ENCODE measurements around the gene WFDC1. TPM values are rescaled to one million over a fixed set of nuclear protein-coding genes. Genes with fewer than 3 reads are reported as not detected.

Gene WFDC1
- total RNA-seq, 1 donor from 2014 or later = 0.24 TPM

DNA sequence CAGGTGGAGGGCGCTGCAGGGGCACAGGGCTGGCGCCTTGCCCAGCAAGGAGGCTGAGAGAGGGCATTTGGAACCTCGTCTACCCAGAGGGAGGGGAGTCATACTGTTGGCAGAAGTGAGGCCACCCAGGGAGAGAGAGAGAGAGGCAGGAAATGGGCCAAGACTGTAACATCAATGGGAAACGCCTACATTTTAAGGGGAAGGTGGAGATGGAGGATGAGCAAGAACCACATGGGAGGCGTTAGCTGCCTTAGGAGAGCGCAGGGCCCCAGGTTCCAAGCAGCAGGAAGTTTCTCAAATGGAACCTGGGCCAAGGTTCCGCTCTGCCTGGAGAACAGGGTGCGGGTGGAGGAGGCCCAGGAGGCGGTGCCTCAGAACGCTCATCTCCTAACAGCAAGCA lies 2.7 kb upstream of the WFDC1 start:
- Mint-ChIP-seq H3K36me3 (ENCODE audit: unreplicated experiment) (no peaks in the 10 kb centered on the region), H3K27me3 (ENCODE audit: unreplicated experiment) (peaks cover 55% of the 10 kb centered on the region), H3K4me1 (ENCODE audit: unreplicated experiment) (peaks cover 32% of the 10 kb centered on the region), H3K9me3 (ENCODE audit: unreplicated experiment) (peaks cover 5% of the 10 kb centered on the region), H3K4me3 (ENCODE audit: unreplicated experiment) (no peak overlapping the region), H3K27ac (ENCODE audit: unreplicated experiment) (no peak overlapping the region)
- DNase-seq (ENCODE audit: extremely low spot score, unreplicated experiment) = no peak
- TF ChIP-seq, protein P1, sequence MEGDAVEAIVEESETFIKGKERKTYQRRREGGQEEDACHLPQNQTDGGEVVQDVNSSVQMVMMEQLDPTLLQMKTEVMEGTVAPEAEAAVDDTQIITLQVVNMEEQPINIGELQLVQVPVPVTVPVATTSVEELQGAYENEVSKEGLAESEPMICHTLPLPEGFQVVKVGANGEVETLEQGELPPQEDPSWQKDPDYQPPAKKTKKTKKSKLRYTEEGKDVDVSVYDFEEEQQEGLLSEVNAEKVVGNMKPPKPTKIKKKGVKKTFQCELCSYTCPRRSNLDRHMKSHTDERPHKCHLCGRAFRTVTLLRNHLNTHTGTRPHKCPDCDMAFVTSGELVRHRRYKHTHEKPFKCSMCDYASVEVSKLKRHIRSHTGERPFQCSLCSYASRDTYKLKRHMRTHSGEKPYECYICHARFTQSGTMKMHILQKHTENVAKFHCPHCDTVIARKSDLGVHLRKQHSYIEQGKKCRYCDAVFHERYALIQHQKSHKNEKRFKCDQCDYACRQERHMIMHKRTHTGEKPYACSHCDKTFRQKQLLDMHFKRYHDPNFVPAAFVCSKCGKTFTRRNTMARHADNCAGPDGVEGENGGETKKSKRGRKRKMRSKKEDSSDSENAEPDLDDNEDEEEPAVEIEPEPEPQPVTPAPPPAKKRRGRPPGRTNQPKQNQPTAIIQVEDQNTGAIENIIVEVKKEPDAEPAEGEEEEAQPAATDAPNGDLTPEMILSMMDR (IDR thresholded peaks at IDR 0.05) = no peak

DNA sequence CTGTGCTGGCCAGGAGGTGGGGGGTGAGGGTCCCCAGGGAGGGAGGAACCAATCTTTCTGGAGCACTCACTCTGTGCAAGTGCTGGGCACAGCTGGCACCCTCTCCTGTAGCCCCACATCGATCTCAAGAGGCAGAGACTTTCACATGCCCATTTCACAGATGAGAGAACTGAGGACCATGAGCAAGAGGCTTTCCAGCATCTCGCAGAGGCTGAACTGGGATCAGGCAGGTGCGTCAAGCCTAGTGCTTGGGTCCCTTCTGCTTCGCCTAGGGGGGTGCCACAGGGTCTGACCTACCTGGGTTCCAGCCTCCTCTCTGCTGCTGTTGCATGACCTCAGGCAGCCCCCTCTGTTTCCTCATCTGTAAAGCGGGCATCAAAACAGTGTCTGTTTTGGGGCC lies 1.3 kb upstream of the WFDC1 start:
- Mint-ChIP-seq H3K9me3 (ENCODE audit: unreplicated experiment) (peaks cover 1% of the 10 kb centered on the region), H3K27me3 (ENCODE audit: unreplicated experiment) (peaks cover 49% of the 10 kb centered on the region), H3K4me1 (ENCODE audit: unreplicated experiment) (peaks cover 29% of the 10 kb centered on the region), H3K36me3 (ENCODE audit: unreplicated experiment) (no peaks in the 10 kb centered on the region), H3K27ac (ENCODE audit: unreplicated experiment) (no peak overlapping the region), H3K4me3 (ENCODE audit: unreplicated experiment) (no peak overlapping the region)
- no peak for DNase-seq (ENCODE audit: extremely low spot score, unreplicated experiment)
- TF ChIP-seq, protein P1 (IDR thresholded peaks at IDR 0.05) = no peak

DNA sequence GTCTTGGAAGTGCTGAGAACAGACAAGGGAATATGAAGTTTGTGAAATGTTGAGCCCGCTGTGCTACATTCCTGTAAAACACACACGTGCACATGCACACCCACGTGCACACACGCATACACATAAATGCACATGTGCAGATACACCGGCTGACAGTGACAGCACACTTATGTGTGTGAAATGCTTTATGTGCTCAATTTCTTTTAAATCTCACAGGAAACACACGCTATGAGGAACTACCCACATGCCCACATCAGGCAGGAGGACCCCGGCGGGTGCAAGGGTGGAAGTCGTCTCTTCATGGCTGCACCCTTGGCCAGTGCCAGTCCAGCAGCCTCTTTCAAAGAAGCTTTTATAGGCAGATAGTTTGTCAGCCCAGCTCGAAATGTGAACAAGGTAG lies 561 bp upstream of the WFDC1 start:
- H3K27ac Mint-ChIP-seq (ENCODE audit: unreplicated experiment) = no peak overlapping the region
- no peaks in the 10 kb centered on the region for H3K9me3 Mint-ChIP-seq (ENCODE audit: unreplicated experiment)
- peaks cover 29% of the 10 kb centered on the region for H3K4me1 Mint-ChIP-seq (ENCODE audit: unreplicated experiment)
- no peak overlapping the region for H3K4me3 Mint-ChIP-seq (ENCODE audit: unreplicated experiment)
- no peak for DNase-seq (ENCODE audit: extremely low spot score, unreplicated experiment)
- TF ChIP-seq, protein P1 (IDR thresholded peaks at IDR 0.05) = no peak
- peaks cover 48% of the 10 kb centered on the region for H3K27me3 Mint-ChIP-seq (ENCODE audit: unreplicated experiment)
- H3K36me3 Mint-ChIP-seq (ENCODE audit: unreplicated experiment) = no peaks in the 10 kb centered on the region

DNA sequence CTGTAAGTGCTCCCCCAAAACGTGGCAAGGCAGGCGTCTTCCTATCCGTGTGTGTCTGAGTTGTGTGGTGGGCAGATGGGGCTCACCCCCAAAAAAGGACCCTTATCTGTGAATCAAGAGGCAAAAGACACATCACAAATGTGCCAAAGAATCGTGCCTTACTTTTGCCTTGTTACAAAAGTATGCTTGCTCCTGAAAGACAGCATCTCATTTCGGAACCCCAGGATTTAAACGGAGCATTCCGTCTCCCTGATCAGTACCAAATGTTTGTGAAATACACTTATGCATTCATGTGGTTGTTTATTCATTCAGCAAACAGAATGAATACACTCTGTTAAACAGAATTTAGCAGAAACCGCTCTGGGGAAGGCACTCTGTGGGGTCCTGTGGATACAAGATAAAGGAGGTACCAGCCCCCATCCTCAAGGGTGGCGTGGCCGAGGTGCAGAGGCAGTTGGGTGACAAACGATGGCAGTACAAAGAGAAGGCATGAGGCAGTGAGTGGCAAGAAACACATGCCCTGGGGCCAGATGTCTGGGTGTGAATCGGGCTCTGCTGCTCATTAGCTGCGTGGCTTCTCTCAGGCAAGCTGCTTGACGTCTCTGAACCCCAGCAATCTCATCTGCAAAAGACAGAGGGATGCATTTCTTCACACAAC lies 654 bp downstream of the WFDC1 start:
- H3K4me3 Mint-ChIP-seq (ENCODE audit: unreplicated experiment) = peak overlapping the region; percentile 14
- H3K27me3 Mint-ChIP-seq (ENCODE audit: unreplicated experiment) = peaks cover 43% of the 10 kb centered on the region
- no peaks in the 10 kb centered on the region for H3K9me3 Mint-ChIP-seq (ENCODE audit: unreplicated experiment)
- peak overlapping the region; percentile 13 for H3K27ac Mint-ChIP-seq (ENCODE audit: unreplicated experiment)
- H3K36me3 Mint-ChIP-seq (ENCODE audit: unreplicated experiment) = no peaks in the 10 kb centered on the region
- no peak for DNase-seq (ENCODE audit: extremely low spot score, unreplicated experiment)
- TF ChIP-seq, protein P1 (IDR thresholded peaks at IDR 0.05) = no peak
- H3K4me1 Mint-ChIP-seq (ENCODE audit: unreplicated experiment) = peaks cover 33% of the 10 kb centered on the region

DNA sequence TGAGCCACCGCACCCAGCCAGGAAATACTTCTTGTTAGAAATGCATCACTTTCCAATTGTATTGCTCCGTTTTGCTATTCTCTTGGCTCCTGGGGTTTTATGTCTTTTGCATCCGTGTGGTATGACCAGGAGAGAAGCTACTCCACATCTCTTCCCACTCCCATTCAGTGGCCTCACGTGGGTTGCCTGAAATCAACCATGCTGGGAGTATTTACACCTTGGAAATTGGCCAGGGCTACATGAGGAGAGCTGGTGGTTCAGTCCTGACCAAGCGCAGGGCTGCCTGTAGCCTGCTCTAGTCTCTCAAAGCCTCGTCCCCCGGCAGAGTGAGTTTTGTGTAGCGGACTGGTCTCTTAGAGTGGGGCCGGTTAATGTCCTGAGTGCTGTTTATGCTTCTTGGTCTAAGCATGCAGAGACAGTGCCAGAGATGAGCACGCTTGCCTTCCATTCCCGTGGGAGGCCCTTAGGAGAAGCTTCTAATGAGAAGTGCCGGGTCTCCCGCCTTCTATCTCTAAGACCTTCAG lies 3.8 kb downstream of the WFDC1 start:
- DNase-seq (ENCODE audit: extremely low spot score, unreplicated experiment) = no peak
- TF ChIP-seq, protein P1 (IDR thresholded peaks at IDR 0.05) = no peak
- Mint-ChIP-seq H3K4me3 (ENCODE audit: unreplicated experiment) (no peak overlapping the region), H3K27ac (ENCODE audit: unreplicated experiment) (no peak overlapping the region), H3K4me1 (ENCODE audit: unreplicated experiment) (peaks cover 25% of the 10 kb centered on the region), H3K36me3 (ENCODE audit: unreplicated experiment) (no peaks in the 10 kb centered on the region), H3K27me3 (ENCODE audit: unreplicated experiment) (peaks cover 60% of the 10 kb centered on the region), H3K9me3 (ENCODE audit: unreplicated experiment) (no peaks in the 10 kb centered on the region)
